Hepatocyte (in vitro differentiated cells): ENCODE results near the gene FOXB1. TPM values are rescaled to one million over a fixed set of nuclear protein-coding genes. Genes with fewer than 3 reads are reported as not detected.

Experiments used
- DNase-seq: peaks from one replicate; pipeline ENCODE4 v3.0.0-alpha.2; 2016; ENCODE audit warnings: low spot score
- H2AFZ ChIP-seq: fragments of 200-600 bp; sonication (generic); 2 replicates; pipeline ENCODE4 v1.6.0; 2016; ENCODE audit warnings: antibody characterized with exemption, mild to moderate bottlenecking
- H3K27ac ChIP-seq: fragments of 200-600 bp; sonication (generic); 2 replicates; pipeline ENCODE4 v1.5.1; 2016; ENCODE audit warnings: mild to moderate bottlenecking
- H3K27me3 ChIP-seq: fragments of 200-600 bp; sonication (generic); 2 replicates; pipeline ENCODE4 v1.6.1; 2016
- H3K36me3 ChIP-seq: fragments of 200-600 bp; sonication (generic); replicated peaks from 2 replicates; pipeline ENCODE4 v1.5.1; 2016; ENCODE audit warnings: low read depth; ENCODE audit not compliant: insufficient read depth
- H3K4me1 ChIP-seq: fragments of 200-600 bp; sonication (generic); 2 replicates; pipeline ENCODE4 v1.5.1; 2016; ENCODE audit warnings: mild to moderate bottlenecking, moderate library complexity; ENCODE audit not compliant: insufficient read depth
- H3K4me2 ChIP-seq: fragments of 200-600 bp; sonication (generic); 2 replicates; pipeline ENCODE4 v1.6.0; 2016
- H3K4me3 ChIP-seq: fragments of 200-600 bp; sonication (generic); 2 replicates; pipeline ENCODE4 v1.5.1; 2016; ENCODE audit warnings: mild to moderate bottlenecking
- H3K79me2 ChIP-seq: fragments of 200-600 bp; sonication (generic); 2 replicates; pipeline ENCODE4 v1.6.0; 2017; ENCODE audit warnings: mild to moderate bottlenecking
- H3K9me2 ChIP-seq: fragments of 200-600 bp; sonication (generic); replicated peaks from 2 replicates; pipeline ENCODE4 v1.6.0; 2017; ENCODE audit warnings: mild to moderate bottlenecking; ENCODE audit not compliant: insufficient read depth
- H3K9me3 ChIP-seq: fragments of 200-600 bp; sonication (generic); 2 replicates; pipeline ENCODE4 v1.5.1; 2016; ENCODE audit warnings: low read depth, mild to moderate bottlenecking
- H4K20me1 ChIP-seq: fragments of 200-600 bp; sonication (generic); 2 replicates; pipeline ENCODE4 v1.6.0; 2016; ENCODE audit warnings: mild to moderate bottlenecking; ENCODE audit not compliant: insufficient read depth, poor library complexity, severe bottlenecking
- EZH2 ChIP-seq: fragments of 200-600 bp; sonication (generic); IDR thresholded peaks from 2 replicates; pipeline ENCODE4 v1.6.1; 2016; ENCODE audit warnings: antibody characterized with exemption, mild to moderate bottlenecking, borderline replicate concordance
- EZH2phosphoT487 ChIP-seq: fragments of 200-600 bp; sonication (generic); IDR thresholded peaks from one replicate; pipeline ENCODE4 v1.6.1; 2018; ENCODE audit warnings: antibody characterized with exemption, mild to moderate bottlenecking, low read depth, moderate library complexity; ENCODE audit not compliant: unreplicated experiment, severe bottlenecking
- WGBS: methylation state at CpG from one replicate; pipeline ENCODE4 v1.1.6; 2016; ENCODE audit warnings: low lambda C conversion rate; ENCODE audit errors: missing lambda C conversion rate; 5-methylcytosine and 5-hydroxymethylcytosine counted together
- polyA plus RNA-seq: library from polyadenylated mRNA; unstranded; fragments of >200 nt; fragmentation: Nextera tagmentation; extraction: Ambion mirVana; gene quantifications from 2 replicates; pipeline ENCODE4 v1.2.1, GENCODE V29; 2016
- total RNA-seq: library from RNA; depleted of rRNA; stranded (reverse); fragments of >200 nt; gene quantifications from 2 replicates; pipeline ENCODE4 v1.2.3, GENCODE V29; 2014
- TF ChIP-seq, protein P1 (sequence below): fragments of 200-600 bp; sonication (generic); IDR thresholded peaks from 2 replicates; pipeline ENCODE4 v1.5.1; 2016; ENCODE audit warnings: antibody characterized with exemption, mild to moderate bottlenecking; ENCODE audit not compliant: poor library complexity

Gene FOXB1
- total and polyA plus RNA-seq, 2 experiments from 2014 or later = not detected

DNA sequence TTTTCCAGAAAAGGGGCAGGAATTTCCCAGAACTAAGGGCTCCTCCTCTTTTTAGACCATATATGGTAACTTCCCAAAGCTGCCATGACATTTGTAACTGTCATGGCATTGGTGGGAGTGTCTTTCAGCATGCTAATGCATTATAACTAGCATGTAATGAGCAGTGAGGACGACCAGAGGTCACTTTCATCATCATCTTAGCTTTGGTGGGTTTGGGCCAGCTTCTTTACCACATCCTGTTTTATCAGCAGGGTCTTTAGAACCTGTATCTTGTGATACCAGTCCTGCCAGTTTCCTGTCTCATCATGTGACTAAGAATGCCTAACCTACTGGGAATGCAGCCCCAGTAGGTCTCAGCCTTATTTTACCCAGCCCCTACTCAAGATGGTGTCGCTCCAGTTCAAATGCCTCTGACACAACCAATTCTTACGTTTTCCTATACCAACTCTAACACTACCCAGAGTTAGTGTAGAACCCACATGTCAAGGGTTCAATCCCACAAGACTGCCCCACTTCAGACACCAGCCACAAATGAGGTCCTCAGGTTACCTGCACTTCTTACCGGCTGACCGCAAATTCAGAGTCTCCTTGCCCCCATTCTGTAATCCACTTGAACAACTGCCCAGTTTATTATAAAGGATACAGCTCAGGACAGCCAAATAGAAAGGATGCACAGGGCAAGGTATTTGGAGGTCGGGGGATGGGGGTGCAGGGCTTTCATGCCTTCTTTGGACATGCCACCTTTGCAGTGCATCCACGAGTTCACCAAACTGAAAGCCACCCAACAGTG lies 17.7 kb downstream of the FOXB1 start:
- H3K79me2 ChIP-seq = no peaks in the 10 kb centered on the region
- H3K4me2 ChIP-seq = no peak overlapping the region
- H3K4me1 ChIP-seq = no peaks in the 10 kb centered on the region
- no peak overlapping the region for H3K27ac ChIP-seq
- peaks cover 10% of the 10 kb centered on the region for H3K27me3 ChIP-seq
- TF ChIP-seq EZH2 (no peak), EZH2phosphoT487 (no peak)
- TF ChIP-seq, protein P1, sequence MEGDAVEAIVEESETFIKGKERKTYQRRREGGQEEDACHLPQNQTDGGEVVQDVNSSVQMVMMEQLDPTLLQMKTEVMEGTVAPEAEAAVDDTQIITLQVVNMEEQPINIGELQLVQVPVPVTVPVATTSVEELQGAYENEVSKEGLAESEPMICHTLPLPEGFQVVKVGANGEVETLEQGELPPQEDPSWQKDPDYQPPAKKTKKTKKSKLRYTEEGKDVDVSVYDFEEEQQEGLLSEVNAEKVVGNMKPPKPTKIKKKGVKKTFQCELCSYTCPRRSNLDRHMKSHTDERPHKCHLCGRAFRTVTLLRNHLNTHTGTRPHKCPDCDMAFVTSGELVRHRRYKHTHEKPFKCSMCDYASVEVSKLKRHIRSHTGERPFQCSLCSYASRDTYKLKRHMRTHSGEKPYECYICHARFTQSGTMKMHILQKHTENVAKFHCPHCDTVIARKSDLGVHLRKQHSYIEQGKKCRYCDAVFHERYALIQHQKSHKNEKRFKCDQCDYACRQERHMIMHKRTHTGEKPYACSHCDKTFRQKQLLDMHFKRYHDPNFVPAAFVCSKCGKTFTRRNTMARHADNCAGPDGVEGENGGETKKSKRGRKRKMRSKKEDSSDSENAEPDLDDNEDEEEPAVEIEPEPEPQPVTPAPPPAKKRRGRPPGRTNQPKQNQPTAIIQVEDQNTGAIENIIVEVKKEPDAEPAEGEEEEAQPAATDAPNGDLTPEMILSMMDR = no peak
- WGBS = 83% methylated on average over 7 of the region's 7 CpGs
- H4K20me1 ChIP-seq = no peaks in the 10 kb centered on the region
- H3K9me3 ChIP-seq = no peaks in the 10 kb centered on the region
- no peaks in the 10 kb centered on the region for H3K9me2 ChIP-seq
- no peak overlapping the region for H3K4me3 ChIP-seq
- H2AFZ ChIP-seq = no peak overlapping the region
- no peak for DNase-seq
- no peaks in the 10 kb centered on the region for H3K36me3 ChIP-seq

GRCh38 chr15:60022379-60022741 lies 18.2 kb downstream of the FOXB1 start:
- no peak overlapping the region for H3K4me2 ChIP-seq
- H3K79me2 ChIP-seq = no peaks in the 10 kb centered on the region
- H4K20me1 ChIP-seq = no peaks in the 10 kb centered on the region
- DNase-seq = no peak
- H3K4me3 ChIP-seq = no peak overlapping the region
- no peak overlapping the region for H2AFZ ChIP-seq
- no peaks in the 10 kb centered on the region for H3K9me2 ChIP-seq
- TF ChIP-seq EZH2 (no peak), EZH2phosphoT487 (no peak)
- TF ChIP-seq, protein P1 = no peak
- no peaks in the 10 kb centered on the region for H3K36me3 ChIP-seq
- H3K9me3 ChIP-seq = no peaks in the 10 kb centered on the region
- 59% methylated on average over 3 of the region's 3 CpGs for WGBS
- no peaks in the 10 kb centered on the region for H3K4me1 ChIP-seq
- H3K27me3 ChIP-seq = peaks cover 10% of the 10 kb centered on the region
- H3K27ac ChIP-seq = no peak overlapping the region

DNA sequence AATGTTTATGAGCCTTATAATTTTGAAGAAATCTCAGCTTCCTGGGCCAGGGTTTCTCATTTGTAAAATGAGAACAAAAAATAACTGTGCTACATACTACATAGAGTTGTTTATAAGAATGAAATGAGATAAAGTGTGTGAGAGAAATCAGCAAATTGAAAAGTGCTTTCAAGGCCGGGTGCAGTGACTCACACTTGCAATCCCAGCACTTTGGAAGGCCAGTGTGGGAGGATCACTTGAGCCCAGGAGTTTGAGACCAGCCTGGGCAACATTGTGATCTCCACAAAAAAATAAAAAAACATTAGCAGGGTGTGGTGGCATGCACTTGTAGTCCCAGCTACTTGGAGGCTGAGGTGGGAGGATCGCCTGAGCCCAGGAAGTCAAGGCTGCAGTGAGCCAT lies 22.4 kb downstream of the FOXB1 start:
- Histone ChIP-seq H3K4me1 (no peaks in the 10 kb centered on the region), H3K4me3 (no peak overlapping the region), H2AFZ (no peak overlapping the region), H3K9me3 (no peaks in the 10 kb centered on the region), H3K27me3 (peaks cover 10% of the 10 kb centered on the region), H4K20me1 (no peaks in the 10 kb centered on the region), H3K4me2 (no peak overlapping the region), H3K27ac (no peak overlapping the region), H3K79me2 (no peaks in the 10 kb centered on the region), H3K36me3 (no peaks in the 10 kb centered on the region), H3K9me2 (no peaks in the 10 kb centered on the region)
- TF ChIP-seq, protein P1 = no peak
- TF ChIP-seq EZH2 (no peak), EZH2phosphoT487 (no peak)
- WGBS = 71% methylated on average over 2 of the region's 2 CpGs
- DNase-seq = no peak
